HEK293 (cell line): ENCODE measurements around the gene C3orf20.

ENCODE experiments used
- KLF10 ChIP-seq: fragments of 450-650 bp; IDR thresholded peaks from 2 replicates; pipeline ENCODE4 v1.5.1; 2018; ENCODE audit warnings: missing biosample characterization, mild to moderate bottlenecking, missing genetic modification characterization
- SCRT1 ChIP-seq: fragments of 450-650 bp; formaldehyde crosslinking; IDR thresholded peaks from 2 replicates; pipeline ENCODE4 v1.5.1; 2016; ENCODE audit warnings: missing biosample characterization, missing genetic modification characterization, borderline replicate concordance
- ZBTB8A ChIP-seq: fragments of 450-650 bp; formaldehyde crosslinking; IDR thresholded peaks from 2 replicates; pipeline ENCODE4 v1.5.1; 2016; ENCODE audit warnings: missing biosample characterization, missing genetic modification characterization
- ZFHX2 ChIP-seq: fragments of 450-650 bp; formaldehyde crosslinking; conservative IDR thresholded peaks from 2 replicates; pipeline ENCODE4 v1.5.1; 2016; ENCODE audit warnings: missing biosample characterization, missing genetic modification characterization
- ZNF174 ChIP-seq: fragments of 450-650 bp; formaldehyde crosslinking; IDR thresholded peaks from 2 replicates; pipeline ENCODE4 v1.5.0; 2017; ENCODE audit warnings: missing biosample characterization, mild to moderate bottlenecking, missing genetic modification characterization
- ZNF248 ChIP-seq: fragments of 450-650 bp; formaldehyde crosslinking; IDR thresholded peaks from 2 replicates; pipeline ENCODE4 v1.5.1; 2017; ENCODE audit warnings: missing biosample characterization, missing genetic modification characterization
- ZNF501 ChIP-seq: fragments of 450-650 bp; formaldehyde crosslinking; IDR thresholded peaks from 2 replicates; pipeline ENCODE4 v1.5.1; 2016; ENCODE audit warnings: missing biosample characterization, missing genetic modification characterization
- TF ChIP-seq, protein P1 (sequence below): fragments of 450-650 bp; formaldehyde crosslinking; IDR thresholded peaks from 2 replicates; pipeline ENCODE4 v1.5.1; 2016; ENCODE audit warnings: missing biosample characterization, missing genetic modification characterization, low read depth
- TF ChIP-seq, protein P2 (sequence below): IDR thresholded peaks from 2 replicates; pipeline ENCODE4 v1.6.1; 2011; ENCODE audit warnings: mild to moderate bottlenecking, low read depth, low read length, borderline replicate concordance
- TF ChIP-seq, protein P3 (sequence below): fragments of 450-650 bp; formaldehyde crosslinking; IDR thresholded peaks from 2 replicates; pipeline ENCODE4 v1.5.1; 2016; ENCODE audit warnings: missing biosample characterization, missing genetic modification characterization

GRCh38 chr3:14775563-14775962 lies 100.6 kb downstream of the C3orf20 start:
- TF ChIP-seq ZNF248 (tag by site-specific recombination), result no peak
- TF ChIP-seq KLF10 (tag by site-specific recombination), result no peak
- TF ChIP-seq, protein P1, sequence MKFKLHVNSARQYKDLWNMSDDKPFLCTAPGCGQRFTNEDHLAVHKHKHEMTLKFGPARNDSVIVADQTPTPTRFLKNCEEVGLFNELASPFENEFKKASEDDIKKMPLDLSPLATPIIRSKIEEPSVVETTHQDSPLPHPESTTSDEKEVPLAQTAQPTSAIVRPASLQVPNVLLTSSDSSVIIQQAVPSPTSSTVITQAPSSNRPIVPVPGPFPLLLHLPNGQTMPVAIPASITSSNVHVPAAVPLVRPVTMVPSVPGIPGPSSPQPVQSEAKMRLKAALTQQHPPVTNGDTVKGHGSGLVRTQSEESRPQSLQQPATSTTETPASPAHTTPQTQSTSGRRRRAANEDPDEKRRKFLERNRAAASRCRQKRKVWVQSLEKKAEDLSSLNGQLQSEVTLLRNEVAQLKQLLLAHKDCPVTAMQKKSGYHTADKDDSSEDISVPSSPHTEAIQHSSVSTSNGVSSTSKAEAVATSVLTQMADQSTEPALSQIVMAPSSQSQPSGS (tag by site-specific recombination), result no peak
- TF ChIP-seq ZNF174 (tag by site-specific recombination), result no peak
- TF ChIP-seq, protein P2, sequence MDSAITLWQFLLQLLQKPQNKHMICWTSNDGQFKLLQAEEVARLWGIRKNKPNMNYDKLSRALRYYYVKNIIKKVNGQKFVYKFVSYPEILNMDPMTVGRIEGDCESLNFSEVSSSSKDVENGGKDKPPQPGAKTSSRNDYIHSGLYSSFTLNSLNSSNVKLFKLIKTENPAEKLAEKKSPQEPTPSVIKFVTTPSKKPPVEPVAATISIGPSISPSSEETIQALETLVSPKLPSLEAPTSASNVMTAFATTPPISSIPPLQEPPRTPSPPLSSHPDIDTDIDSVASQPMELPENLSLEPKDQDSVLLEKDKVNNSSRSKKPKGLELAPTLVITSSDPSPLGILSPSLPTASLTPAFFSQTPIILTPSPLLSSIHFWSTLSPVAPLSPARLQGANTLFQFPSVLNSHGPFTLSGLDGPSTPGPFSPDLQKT, result no peak
- TF ChIP-seq, protein P3, sequence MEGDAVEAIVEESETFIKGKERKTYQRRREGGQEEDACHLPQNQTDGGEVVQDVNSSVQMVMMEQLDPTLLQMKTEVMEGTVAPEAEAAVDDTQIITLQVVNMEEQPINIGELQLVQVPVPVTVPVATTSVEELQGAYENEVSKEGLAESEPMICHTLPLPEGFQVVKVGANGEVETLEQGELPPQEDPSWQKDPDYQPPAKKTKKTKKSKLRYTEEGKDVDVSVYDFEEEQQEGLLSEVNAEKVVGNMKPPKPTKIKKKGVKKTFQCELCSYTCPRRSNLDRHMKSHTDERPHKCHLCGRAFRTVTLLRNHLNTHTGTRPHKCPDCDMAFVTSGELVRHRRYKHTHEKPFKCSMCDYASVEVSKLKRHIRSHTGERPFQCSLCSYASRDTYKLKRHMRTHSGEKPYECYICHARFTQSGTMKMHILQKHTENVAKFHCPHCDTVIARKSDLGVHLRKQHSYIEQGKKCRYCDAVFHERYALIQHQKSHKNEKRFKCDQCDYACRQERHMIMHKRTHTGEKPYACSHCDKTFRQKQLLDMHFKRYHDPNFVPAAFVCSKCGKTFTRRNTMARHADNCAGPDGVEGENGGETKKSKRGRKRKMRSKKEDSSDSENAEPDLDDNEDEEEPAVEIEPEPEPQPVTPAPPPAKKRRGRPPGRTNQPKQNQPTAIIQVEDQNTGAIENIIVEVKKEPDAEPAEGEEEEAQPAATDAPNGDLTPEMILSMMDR (tag by site-specific recombination), result no peak
- no peak for TF ChIP-seq ZBTB8A (tag by site-specific recombination)
- no peak for TF ChIP-seq ZNF501
- TF ChIP-seq SCRT1 (tag by site-specific recombination), result no peak
- TF ChIP-seq ZFHX2 (tag by site-specific recombination), result no peak
